HL-60 (cell line): ENCODE data around the gene KAZN.

ENCODE experiments used
- DNase-seq, 2 experiments: peaks; one replicate each; pipeline ENCODE4 v3.0.0-alpha.2; 2010 to 2020; ENCODE audit warnings: low read depth in 1 of 2, low spot score in 1 of 2
- H3K27ac ChIP-seq: fragments of 250-450 bp; sonication (Bioruptor Pico); replicated peaks from 2 replicates; pipeline ENCODE4 v1.5.1; 2020; ENCODE audit warnings: mild to moderate bottlenecking, moderate library complexity
- H3K27me3 ChIP-seq: fragments of 250-450 bp; sonication (Bioruptor Pico); 2 replicates; pipeline ENCODE4 v1.5.1; 2021; ENCODE audit warnings: mild to moderate bottlenecking, moderate library complexity; ENCODE audit not compliant: insufficient read depth, poor library complexity, severe bottlenecking
- H3K4me3 ChIP-seq: replicated peaks from 2 replicates; pipeline ENCODE4 v1.5.1; 2011; ENCODE audit warnings: mild to moderate bottlenecking, control low read depth, low read length; ENCODE audit not compliant: insufficient read depth
- CTCF ChIP-seq: IDR thresholded peaks from one replicate; pipeline ENCODE4 v1.5.1; 2011; ENCODE audit warnings: low read length, control low read depth, inconsistent platforms; ENCODE audit not compliant: insufficient read depth
- GABPA ChIP-seq: IDR thresholded peaks from 2 replicates; pipeline ENCODE4 v1.6.1; 2012; ENCODE audit warnings: low read depth
- POLR2AphosphoS5 ChIP-seq: IDR thresholded peaks from 2 replicates; pipeline ENCODE4 v1.6.1; 2012; ENCODE audit warnings: low read depth
- REST ChIP-seq: IDR thresholded peaks from 2 replicates; pipeline ENCODE4 v1.6.1; 2012; ENCODE audit warnings: low read depth; ENCODE audit not compliant: insufficient replicate concordance
- SPI1 ChIP-seq: IDR thresholded peaks from 2 replicates; pipeline ENCODE4 v1.6.1; 2012; ENCODE audit warnings: low read depth, mild to moderate bottlenecking, borderline replicate concordance

The KAZN gene

GRCh38 chr1:14873677-14874076, 275.2 kb downstream of the KAZN start:
- DNase-seq: no peak
- H3K27ac ChIP-seq: no peak overlapping the region
- no peaks in the 10 kb centered on the region for H3K27me3 ChIP-seq
- no peak for TF ChIP-seq CTCF
- TF ChIP-seq GABPA: no peak
- no peak for TF ChIP-seq SPI1
- TF ChIP-seq POLR2AphosphoS5: no peak
- no peak overlapping the region for H3K4me3 ChIP-seq

- DNase-seq: no peak
- no peak overlapping the region for H3K27ac ChIP-seq
Observed at GRCh38 chr1:14875524-14876509, 277.3 kb downstream of the KAZN start.

GRCh38 chr1:14876747-14877146, 278.3 kb downstream of the KAZN start:
- DNase-seq: no peak
- no peak for TF ChIP-seq REST
- no peak for TF ChIP-seq GABPA
- TF ChIP-seq POLR2AphosphoS5: no peak

More at GRCh38 chr1:14875524-14876509, 277.3 kb downstream of the KAZN start:
- no peak overlapping the region for H3K4me3 ChIP-seq
- TF ChIP-seq REST: no peak
- no peak for TF ChIP-seq CTCF
- TF ChIP-seq GABPA: no peak
- TF ChIP-seq POLR2AphosphoS5: no peak
- no peak for TF ChIP-seq SPI1
- no peaks in the 10 kb centered on the region for H3K27me3 ChIP-seq

GRCh38 chr1:14877224-14877623, 278.7 kb downstream of the KAZN start:
- H3K27ac ChIP-seq: no peak overlapping the region
- no peaks in the 10 kb centered on the region for H3K27me3 ChIP-seq
- no peak for TF ChIP-seq SPI1
- TF ChIP-seq REST: no peak
- no peak for TF ChIP-seq GABPA
- no peak for TF ChIP-seq CTCF
- no peak for TF ChIP-seq POLR2AphosphoS5
- DNase-seq: no peak
- H3K4me3 ChIP-seq: no peak overlapping the region

More at GRCh38 chr1:14876747-14877146, 278.3 kb downstream of the KAZN start:
- no peaks in the 10 kb centered on the region for H3K27me3 ChIP-seq
- H3K4me3 ChIP-seq: no peak overlapping the region
- H3K27ac ChIP-seq: no peak overlapping the region
